Endothelial cell of umbilical vein (primary cell): ENCODE results near the gene PGS1.

Source experiments
- CTCF ChIP-seq, 2 donors: IDR thresholded peaks; 1 replicate in 1 of 2; 2 replicates in 1 of 2; pipeline ENCODE4 v1.5.1; 2011; ENCODE audit warnings: low read length in 2 of 2, mild to moderate bottlenecking in 2 of 2, moderate library complexity in 2 of 2, control low read depth in 1 of 2, inconsistent platforms in 1 of 2, low read depth in 1 of 2; ENCODE audit not compliant: insufficient read depth in 1 of 2; ENCODE audit errors: extremely low read depth in 1 of 2
- EZH2 ChIP-seq: IDR thresholded peaks from 2 replicates; pipeline ENCODE4 v1.6.1; 2012; ENCODE audit warnings: borderline replicate concordance, low read depth, mild to moderate bottlenecking, moderate library complexity, low read length, inconsistent platforms; ENCODE audit not compliant: severe bottlenecking
- GATA2 ChIP-seq: IDR thresholded peaks from 2 replicates; pipeline ENCODE4 v1.7.0; 2011; ENCODE audit warnings: low read depth, mild to moderate bottlenecking, moderate library complexity, mixed read lengths, low read length; ENCODE audit not compliant: insufficient read length, insufficient read depth
- MAX ChIP-seq: IDR thresholded peaks from 2 replicates; pipeline ENCODE4 v1.6.1; 2011; ENCODE audit not compliant: insufficient read depth, insufficient read length
- MYC ChIP-seq: IDR thresholded peaks from one replicate; pipeline ENCODE4 v1.6.1; 2011; ENCODE audit warnings: mild to moderate bottlenecking, low read depth, low read length
- POLR2A ChIP-seq: IDR thresholded peaks from 2 replicates; pipeline ENCODE4 v1.6.1; 2012; ENCODE audit warnings: low read depth, mild to moderate bottlenecking, control low read depth, low read length
- POLR2AphosphoS5 ChIP-seq: IDR thresholded peaks from 2 replicates; pipeline ENCODE4 v1.6.1; 2012; ENCODE audit warnings: low read depth, mild to moderate bottlenecking, control low read depth, low read length, moderate library complexity; ENCODE audit not compliant: insufficient read depth

GRCh38 chr17:78471635-78472034, 93.2 kb downstream of the PGS1 start:
- TF ChIP-seq CTCF (IDR thresholded peaks at IDR 0.05; ENCODE audit: extremely low read depth in 1 of 2, insufficient read depth in 1 of 2, low read depth in 1 of 2, low read length in 2 of 2) (no peak), EZH2 (no peak), MAX (no peak), POLR2A (no peak), GATA2 (no peak), POLR2AphosphoS5 (no peak), MYC (no peak)
